LNCAP (cell line): ENCODE measurements around the gene HOXD9.

ENCODE experiments used
- TF ChIP-seq, protein P1 (sequence below): fragments of 450-650 bp; IDR thresholded peaks from 2 replicates; pipeline ENCODE4 v1.5.1; 2017; ENCODE audit warnings: mild to moderate bottlenecking

The HOXD9 gene

DNA sequence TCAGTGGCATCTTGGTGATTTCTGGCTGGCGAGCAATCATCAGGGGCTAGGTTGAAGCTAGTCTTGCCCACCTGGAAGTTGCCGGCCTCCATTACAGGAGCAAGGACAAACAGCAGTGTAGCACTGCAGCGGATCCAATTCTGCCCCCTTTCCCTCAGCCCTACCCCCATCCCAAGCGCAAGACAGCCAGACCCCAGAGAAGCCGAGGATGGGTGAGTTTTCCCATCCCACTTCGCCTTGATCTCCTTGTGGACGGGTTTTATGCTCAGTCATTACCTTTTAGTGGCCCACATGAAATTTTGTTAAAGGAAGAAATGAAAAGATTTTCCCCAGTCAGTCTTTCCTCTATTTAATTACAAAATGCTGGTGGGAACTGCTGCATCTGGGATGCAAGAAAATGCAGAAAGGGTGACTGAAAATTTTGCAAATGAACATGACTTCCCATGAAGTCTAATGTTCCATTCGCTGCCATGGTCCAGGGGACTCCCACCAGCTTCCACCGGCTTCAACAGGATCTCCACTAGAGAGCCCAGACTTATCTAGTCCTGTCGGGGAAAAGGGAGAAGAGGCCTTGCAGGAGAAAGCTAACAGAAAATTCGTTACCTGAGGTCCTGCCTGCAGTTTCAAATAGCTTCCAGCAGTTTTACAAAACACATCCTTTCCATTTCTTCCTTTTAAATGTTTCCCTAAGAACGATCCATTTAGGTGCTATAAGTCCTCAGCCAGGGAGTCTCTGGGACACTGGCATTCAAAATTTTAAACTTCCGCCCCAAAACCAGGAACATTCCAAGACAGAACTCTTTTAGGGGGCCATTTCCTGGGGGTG is 1.9 kb upstream of the HOXD9 start:
- TF ChIP-seq, protein P1, sequence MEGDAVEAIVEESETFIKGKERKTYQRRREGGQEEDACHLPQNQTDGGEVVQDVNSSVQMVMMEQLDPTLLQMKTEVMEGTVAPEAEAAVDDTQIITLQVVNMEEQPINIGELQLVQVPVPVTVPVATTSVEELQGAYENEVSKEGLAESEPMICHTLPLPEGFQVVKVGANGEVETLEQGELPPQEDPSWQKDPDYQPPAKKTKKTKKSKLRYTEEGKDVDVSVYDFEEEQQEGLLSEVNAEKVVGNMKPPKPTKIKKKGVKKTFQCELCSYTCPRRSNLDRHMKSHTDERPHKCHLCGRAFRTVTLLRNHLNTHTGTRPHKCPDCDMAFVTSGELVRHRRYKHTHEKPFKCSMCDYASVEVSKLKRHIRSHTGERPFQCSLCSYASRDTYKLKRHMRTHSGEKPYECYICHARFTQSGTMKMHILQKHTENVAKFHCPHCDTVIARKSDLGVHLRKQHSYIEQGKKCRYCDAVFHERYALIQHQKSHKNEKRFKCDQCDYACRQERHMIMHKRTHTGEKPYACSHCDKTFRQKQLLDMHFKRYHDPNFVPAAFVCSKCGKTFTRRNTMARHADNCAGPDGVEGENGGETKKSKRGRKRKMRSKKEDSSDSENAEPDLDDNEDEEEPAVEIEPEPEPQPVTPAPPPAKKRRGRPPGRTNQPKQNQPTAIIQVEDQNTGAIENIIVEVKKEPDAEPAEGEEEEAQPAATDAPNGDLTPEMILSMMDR: no peak

DNA sequence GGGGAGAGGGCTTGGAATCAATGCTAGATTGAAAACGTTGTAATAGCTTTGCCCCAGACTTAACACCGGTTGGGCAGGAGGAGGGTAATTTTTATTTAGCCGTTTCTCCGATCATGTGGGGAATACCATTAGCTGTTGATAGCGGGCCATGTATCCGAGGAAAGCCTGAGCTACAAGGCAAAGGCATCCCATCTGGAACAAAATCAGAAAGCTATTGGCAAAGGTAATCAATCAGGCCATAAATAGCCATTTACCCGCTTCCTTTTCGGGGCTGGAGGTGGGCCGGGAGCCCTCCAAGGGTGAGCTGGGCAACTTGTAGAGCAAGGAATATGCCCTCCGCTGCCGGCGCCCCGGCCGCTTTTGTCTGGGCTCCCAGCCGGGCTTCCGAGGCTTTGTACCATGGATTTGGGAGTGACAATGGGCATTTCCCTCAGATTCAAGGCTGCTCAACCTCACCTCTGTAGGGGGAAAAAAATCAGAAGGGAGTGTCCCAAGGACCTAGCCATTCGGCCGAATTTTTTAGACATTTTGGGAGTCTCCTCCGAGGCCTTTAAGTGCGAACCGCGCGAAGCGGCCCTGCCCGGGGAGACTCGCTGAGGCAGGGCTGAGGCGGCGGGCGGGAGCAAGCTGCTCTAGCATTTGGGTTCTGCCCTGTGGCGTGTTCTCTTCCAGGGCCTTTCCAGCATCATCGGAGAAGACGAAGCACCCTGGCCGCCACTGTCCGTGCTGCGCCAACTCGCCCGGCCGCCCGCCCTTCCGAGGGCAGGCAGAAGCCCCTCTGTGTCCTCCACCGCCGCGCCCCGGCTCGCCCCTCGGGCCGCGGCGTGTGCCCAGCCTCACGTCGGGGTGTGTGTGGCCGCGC is 1.1 kb upstream of the HOXD9 start:
- TF ChIP-seq, protein P1: no peak

DNA sequence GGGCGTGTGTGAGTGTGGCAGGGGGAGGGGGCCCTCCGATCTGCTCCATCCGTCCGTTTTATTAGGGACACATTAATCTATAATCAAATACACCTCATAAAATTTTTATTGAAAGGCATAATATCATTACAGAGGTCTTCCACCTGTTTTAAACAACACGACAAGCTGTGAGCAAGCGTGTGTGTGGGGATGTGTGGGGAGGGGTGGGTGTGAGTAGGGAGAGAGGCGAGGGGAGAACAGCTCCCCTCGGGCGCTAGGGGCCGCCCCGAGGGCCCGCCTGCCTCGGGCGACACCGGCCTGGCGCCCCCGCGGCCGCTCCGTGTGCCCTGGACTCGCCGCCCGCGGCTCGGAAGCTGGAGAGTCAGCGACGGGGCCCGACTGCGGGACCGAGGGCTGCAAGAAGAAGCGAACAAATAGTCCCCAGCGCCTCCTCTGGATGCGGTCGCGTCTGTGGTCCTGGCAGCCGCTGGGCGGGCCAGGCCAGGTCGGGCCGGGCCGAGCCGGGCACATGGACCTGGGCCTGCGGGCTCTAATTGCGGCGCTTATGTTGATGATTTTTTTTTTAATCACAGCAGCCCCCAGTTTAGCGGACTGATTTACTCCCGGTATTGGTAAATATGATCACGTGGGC is 352 bp upstream of the HOXD9 start:
- TF ChIP-seq, protein P1: no peak

DNA sequence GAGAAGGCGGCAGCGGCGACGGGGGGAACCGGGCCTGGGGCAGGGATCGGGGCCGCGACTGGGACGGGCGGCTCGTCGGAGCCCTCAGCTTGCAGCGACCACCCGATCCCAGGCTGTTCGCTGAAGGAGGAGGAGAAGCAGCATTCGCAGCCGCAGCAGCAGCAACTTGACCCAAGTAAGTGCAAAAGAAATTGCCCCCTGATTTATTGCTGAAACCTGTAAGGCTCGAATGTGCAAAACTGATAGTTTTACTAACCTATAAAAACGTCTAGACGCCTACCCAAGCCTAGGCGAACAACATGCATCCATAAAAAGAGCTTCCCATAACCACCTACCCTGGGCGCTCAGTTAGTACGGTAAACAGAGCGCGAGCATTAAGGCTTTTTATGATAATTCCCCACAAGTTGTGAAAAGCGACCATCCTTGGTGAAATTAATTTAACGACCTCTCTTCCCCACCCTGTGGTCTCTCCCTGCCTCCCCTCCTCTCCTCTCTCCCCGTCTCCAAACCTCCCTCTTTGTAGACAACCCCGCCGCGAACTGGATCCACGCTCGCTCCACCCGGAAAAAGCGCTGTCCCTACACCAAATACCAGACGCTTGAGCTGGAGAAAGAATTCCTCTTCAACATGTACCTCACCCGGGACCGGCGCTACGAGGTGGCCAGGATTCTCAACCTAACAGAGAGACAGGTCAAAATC is 1.0 kb downstream of the HOXD9 start:
- TF ChIP-seq, protein P1: no peak

DNA sequence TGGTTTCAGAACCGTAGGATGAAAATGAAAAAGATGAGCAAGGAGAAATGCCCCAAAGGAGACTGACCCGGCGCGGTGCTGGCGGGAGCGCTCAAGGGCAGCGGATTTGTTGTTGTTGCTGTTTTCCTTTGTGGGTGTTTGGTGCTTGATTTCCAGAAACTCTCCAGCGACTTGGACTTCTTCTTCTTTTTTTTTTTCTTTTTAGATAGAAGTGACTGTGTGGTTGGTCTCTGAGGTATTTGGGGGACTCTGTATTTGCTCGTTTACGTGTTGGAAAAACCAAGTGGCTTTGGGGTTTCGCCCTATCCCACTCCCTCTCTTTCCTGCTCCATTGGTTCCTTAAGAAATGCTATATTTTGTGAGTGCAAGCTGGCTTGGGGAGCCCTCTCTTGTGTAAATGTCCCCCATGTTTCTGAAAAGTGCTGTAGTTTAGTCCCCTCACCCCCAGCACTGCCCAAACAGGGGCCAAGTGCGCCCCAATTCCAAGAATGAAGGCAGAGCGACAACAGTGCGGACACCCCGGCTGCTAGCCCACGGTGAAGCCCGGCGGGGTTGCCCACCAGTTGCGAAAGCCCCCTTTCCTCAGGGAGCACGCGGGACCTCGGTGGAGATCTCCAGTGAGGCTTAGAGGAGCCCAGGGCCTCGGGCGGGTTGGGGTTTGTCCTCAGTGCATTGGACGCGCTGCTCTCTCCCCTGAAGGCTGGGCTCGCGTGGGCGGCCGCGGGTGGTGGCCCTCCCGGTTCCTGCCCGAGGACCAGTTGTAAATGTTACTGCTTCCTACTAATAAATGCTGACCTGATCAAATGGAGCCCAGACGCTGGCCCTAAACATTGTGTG is 1.8 kb downstream of the HOXD9 start:
- TF ChIP-seq, protein P1: no peak

DNA sequence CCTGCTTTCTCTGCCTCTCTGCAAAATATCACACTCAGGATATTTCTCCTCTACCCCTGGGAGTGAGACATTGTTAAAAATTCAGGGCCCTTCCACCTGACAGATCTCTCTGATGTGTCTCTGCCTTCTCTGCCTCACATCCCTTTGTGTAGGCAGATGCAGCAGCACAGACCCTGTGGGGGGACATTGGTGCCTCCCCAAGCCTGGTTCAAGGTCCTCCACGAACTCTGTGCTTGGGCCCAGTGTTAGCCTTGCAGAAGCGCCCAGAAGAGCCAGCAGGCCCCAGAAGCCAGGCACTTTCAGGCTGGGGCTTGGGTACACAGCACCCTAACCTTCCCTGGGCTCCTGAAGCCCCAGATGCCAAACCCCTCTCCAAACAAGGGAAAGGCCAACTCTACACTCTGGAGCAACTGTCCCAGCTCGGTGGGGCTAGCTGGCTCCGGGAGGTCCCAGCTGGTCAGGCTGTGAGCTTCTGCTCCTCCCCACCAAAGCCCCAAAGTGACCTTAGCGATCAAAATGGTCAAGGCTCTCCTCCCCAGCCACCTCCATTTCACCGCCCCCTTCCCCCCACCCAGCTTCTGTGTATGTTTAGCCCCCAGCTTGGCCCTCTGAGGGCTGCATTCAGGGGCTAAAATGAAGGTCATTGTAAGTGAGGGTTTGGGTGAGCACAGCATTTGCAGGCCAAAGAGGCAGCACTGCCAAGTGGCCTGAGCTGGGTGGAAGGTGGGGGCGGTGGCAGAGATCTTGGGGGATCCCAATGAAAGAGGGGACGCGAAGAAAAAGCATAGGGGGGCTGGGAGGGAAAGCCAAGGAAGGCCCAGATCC is 2.6 kb downstream of the HOXD9 start:
- TF ChIP-seq, protein P1: no peak
